Smooth muscle cell (in vitro differentiated cells): ENCODE measurements around the gene SND1. TPM values are rescaled to one million over a fixed set of nuclear protein-coding genes. Genes with fewer than 3 reads are reported as not detected.

Experiments used
- DNase-seq: peaks from one replicate; lab custom pipeline; 2025; ENCODE audit not compliant: unreplicated experiment; lab: John Stamatoyannopoulos, UW
- H2AFZ ChIP-seq: fragments of 200-600 bp; sonication (generic); 2 replicates; pipeline ENCODE4 v1.6.0; 2016; ENCODE audit warnings: antibody characterized with exemption, low read depth, mild to moderate bottlenecking
- H3F3A ChIP-seq: fragments of 200-600 bp; sonication (generic); 2 replicates; pipeline ENCODE4 v1.6.0; 2017; ENCODE audit warnings: antibody characterized with exemption, low read depth
- H3K27ac ChIP-seq: fragments of 200-600 bp; sonication (generic); 2 replicates; pipeline ENCODE4 v1.5.1; 2016; ENCODE audit warnings: low read depth, mild to moderate bottlenecking
- H3K27me3 ChIP-seq: fragments of 200-600 bp; sonication (generic); 2 replicates; pipeline ENCODE4 v1.6.1; 2016; ENCODE audit warnings: low read depth, mild to moderate bottlenecking
- H3K36me3 ChIP-seq: fragments of 200-600 bp; sonication (generic); 2 replicates; pipeline ENCODE4 v1.5.1; 2016; ENCODE audit warnings: low read depth
- H3K4me1 ChIP-seq: fragments of 200-600 bp; sonication (generic); 2 replicates; pipeline ENCODE4 v1.5.1; 2016; ENCODE audit warnings: low read depth
- H3K4me2 ChIP-seq: fragments of 200-600 bp; sonication (generic); 2 replicates; pipeline ENCODE4 v1.6.0; 2016; ENCODE audit warnings: mild to moderate bottlenecking
- H3K4me3 ChIP-seq: fragments of 200-600 bp; sonication (generic); 2 replicates; pipeline ENCODE4 v1.5.1; 2016; ENCODE audit warnings: mild to moderate bottlenecking
- H3K79me2 ChIP-seq: fragments of 200-600 bp; sonication (generic); 2 replicates; pipeline ENCODE4 v1.6.0; 2016; ENCODE audit warnings: low read depth, mild to moderate bottlenecking
- H3K9ac ChIP-seq: fragments of 200-600 bp; sonication (generic); 2 replicates; pipeline ENCODE4 v1.6.0; 2016; ENCODE audit warnings: low read depth
- H3K9me3 ChIP-seq: fragments of 200-600 bp; sonication (generic); replicated peaks from 2 replicates; pipeline ENCODE4 v1.5.1; 2016; ENCODE audit warnings: low read depth
- H4K20me1 ChIP-seq: fragments of 200-600 bp; sonication (generic); 2 replicates; pipeline ENCODE4 v1.6.0; 2016; ENCODE audit warnings: low read depth
- CTCF ChIP-seq: fragments of 200-600 bp; sonication (generic); IDR thresholded peaks from 2 replicates; pipeline ENCODE4 v1.5.1; 2017; ENCODE audit warnings: borderline replicate concordance, mild to moderate bottlenecking, antibody characterized with exemption; ENCODE audit not compliant: insufficient read depth, poor library complexity, severe bottlenecking
- WGBS: methylation state at CpG from one replicate; pipeline ENCODE4 v1.1.7; 2016; ENCODE audit warnings: low lambda C conversion rate; 5-methylcytosine and 5-hydroxymethylcytosine counted together
- polyA plus RNA-seq: library from polyadenylated mRNA; unstranded; fragments of >200 nt; fragmentation: Nextera tagmentation; extraction: Ambion mirVana; gene quantifications from 2 replicates; pipeline ENCODE4 v1.2.1, GENCODE V29; 2016
- total RNA-seq: library from RNA; depleted of rRNA; stranded (reverse); fragments of >200 nt; gene quantifications from 2 replicates; pipeline ENCODE4 v1.2.3, GENCODE V29; 2014

SND1 gene
- total and polyA plus RNA-seq, 2 experiments from 2014 or later, result 129 to 136 TPM

DNA sequence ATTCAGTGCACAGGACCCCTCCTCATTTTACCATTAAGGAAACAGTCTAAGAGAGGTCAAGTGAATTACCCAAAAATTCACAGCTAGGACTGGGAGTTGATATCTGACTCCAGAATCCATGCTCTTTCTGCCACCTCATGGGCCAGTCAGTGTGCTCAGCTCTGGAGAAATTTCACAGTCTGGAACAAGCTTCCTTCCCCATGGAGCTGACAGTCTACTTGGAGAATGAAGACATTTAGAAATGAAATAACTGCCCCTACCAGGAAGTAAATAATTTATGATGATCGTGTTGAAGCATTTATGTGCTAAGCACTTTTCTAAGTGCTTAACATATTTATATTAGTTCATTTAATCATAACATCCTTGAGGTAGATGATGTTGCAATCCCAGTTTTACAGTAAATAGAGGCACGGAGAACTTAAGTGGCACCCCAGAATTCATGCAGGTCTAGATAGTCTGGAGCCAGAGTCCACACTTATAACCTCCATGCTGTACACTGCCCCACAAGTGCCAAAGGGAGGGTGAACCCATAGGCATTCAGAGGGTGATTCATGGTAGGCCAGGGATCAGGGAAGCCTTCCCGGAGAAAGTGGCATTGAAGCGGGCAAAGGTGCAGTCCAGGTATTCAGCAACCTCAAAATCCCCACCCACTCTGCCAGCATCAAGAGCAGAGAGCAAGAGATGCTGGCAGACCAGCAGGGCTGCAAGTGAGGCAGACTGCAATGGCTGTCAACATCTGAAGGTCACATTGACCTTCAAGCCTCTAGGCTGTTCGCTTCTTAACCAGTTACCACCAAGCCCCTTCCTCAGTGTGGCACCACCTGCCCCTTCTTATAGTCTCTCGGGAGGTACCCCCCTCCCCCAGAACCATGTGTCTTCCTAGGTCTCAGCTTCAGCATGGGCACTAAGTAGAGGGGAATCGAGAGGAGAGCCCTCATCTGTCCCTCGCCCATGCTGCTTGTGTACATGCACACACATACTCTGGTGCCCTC lies 417.7 kb downstream of the SND1 start:
- Histone ChIP-seq H3F3A (no peaks in the 10 kb centered on the region), H3K4me2 (no peak overlapping the region), H3K4me3 (no peak overlapping the region), H3K79me2 (no peaks in the 10 kb centered on the region), H3K36me3 (no peaks in the 10 kb centered on the region), H3K27me3 (no peaks in the 10 kb centered on the region), H2AFZ (no peak overlapping the region), H3K9me3 (no peaks in the 10 kb centered on the region), H4K20me1 (peaks cover 100% of the 10 kb centered on the region), H3K4me1 (no peaks in the 10 kb centered on the region), H3K27ac (no peak overlapping the region), H3K9ac (no peak overlapping the region)
- TF ChIP-seq CTCF, result no peak
- 96% methylated on average over 8 of the region's 8 CpGs for WGBS
- no peak for DNase-seq

DNA sequence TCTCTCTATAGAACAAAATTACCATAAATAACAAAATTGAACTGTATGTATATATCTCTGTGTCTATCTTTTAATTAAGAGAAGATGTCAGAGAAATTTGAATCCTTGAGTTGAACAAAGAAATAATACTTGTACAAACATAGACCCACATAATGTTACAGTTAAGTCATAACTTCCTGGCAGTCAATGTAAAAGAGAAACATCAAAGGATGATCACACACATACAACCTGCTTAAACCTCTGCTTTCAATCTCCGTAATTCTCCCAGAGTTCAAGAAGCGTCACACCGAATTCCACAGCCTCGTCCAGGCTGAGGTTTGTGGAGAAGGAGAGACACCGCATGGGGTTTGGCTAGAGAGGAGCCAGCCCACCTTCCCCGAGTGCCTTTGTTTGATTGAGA lies 419.4 kb downstream of the SND1 start:
- WGBS, result 95% methylated on average over 6 of the region's 6 CpGs

DNA sequence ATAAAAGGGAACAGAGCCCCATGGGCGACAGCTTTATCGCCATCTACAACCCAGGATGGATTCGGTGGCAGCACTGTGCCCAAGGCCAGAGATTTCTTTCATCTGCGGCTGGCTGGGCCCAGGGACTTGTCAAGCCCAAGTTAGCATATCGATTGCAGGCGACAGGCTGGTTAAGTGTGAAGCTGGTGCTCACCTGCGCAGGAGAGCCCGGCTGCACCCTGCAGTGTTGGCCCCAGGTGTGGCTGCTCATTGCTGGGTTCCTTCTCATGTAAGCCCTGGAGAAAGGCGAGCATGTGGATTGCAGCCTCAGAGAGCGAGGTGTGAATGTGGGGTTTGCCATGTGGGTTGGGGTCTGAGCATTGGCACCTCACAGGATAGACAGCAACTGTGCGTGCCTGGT lies 419.8 kb downstream of the SND1 start:
- WGBS, result 87% methylated on average over 11 of the region's 11 CpGs

More for the DNA sequence above, 419.4 kb downstream of the SND1 start:
- Histone ChIP-seq H3K4me1 (peaks cover 3% of the 10 kb centered on the region), H3K9me3 (no peaks in the 10 kb centered on the region), H3K79me2 (no peaks in the 10 kb centered on the region), H3K9ac (no peak overlapping the region), H3K36me3 (no peaks in the 10 kb centered on the region), H4K20me1 (peaks cover 100% of the 10 kb centered on the region), H3K27ac (no peak overlapping the region), H3K4me2 (no peak overlapping the region), H2AFZ (no peak overlapping the region), H3K27me3 (no peaks in the 10 kb centered on the region), H3F3A (no peaks in the 10 kb centered on the region), H3K4me3 (no peak overlapping the region)
- no peak for DNase-seq
- TF ChIP-seq CTCF, result no peak

More for the DNA sequence above, 419.8 kb downstream of the SND1 start:
- Histone ChIP-seq H2AFZ (no peak overlapping the region), H3K9me3 (no peaks in the 10 kb centered on the region), H3K27me3 (no peaks in the 10 kb centered on the region), H3K4me3 (no peak overlapping the region), H3K4me1 (peaks cover 4% of the 10 kb centered on the region), H3K36me3 (no peaks in the 10 kb centered on the region), H3K4me2 (no peak overlapping the region), H4K20me1 (peaks cover 99% of the 10 kb centered on the region), H3K27ac (no peak overlapping the region), H3F3A (no peaks in the 10 kb centered on the region), H3K79me2 (no peaks in the 10 kb centered on the region), H3K9ac (no peak overlapping the region)
- no peak for DNase-seq
- TF ChIP-seq CTCF, result no peak
